ENCODE results near the gene CDK5RAP2. TPM values are rescaled to one million over a fixed set of nuclear protein-coding genes. Genes with fewer than 3 reads are reported as not detected.

Gene CDK5RAP2
- total and polyA plus RNA-seq, 10 donors: 19.5 to 93.7 (median 61.9) TPM

DNA sequence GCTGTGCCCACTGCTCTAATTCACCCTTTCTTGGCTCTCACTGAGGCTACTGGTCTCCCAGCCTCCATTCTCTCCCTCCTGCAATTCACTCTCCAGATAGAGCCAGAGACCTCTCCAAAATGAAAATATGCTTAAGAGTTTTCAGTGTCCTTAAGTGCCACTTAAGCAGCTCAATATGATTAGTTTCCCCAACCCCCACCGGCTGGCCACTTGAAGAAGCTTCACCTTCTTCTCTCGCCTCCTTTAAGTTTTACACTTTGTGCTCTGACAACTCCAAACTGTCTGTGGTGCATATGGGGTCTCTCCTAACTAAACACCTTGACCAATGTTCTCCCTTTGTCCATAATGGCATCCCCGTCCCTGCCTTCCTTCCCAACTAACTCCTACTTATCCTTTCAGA, 53.4 kb downstream of the CDK5RAP2 start:
- no peak for TF ChIP-seq POLR2AphosphoS5 (IDR thresholded peaks at IDR 0.05)
- TF ChIP-seq, protein P1, sequence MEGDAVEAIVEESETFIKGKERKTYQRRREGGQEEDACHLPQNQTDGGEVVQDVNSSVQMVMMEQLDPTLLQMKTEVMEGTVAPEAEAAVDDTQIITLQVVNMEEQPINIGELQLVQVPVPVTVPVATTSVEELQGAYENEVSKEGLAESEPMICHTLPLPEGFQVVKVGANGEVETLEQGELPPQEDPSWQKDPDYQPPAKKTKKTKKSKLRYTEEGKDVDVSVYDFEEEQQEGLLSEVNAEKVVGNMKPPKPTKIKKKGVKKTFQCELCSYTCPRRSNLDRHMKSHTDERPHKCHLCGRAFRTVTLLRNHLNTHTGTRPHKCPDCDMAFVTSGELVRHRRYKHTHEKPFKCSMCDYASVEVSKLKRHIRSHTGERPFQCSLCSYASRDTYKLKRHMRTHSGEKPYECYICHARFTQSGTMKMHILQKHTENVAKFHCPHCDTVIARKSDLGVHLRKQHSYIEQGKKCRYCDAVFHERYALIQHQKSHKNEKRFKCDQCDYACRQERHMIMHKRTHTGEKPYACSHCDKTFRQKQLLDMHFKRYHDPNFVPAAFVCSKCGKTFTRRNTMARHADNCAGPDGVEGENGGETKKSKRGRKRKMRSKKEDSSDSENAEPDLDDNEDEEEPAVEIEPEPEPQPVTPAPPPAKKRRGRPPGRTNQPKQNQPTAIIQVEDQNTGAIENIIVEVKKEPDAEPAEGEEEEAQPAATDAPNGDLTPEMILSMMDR (IDR thresholded peaks at IDR 0.05 in 8 of 11, conservative IDR thresholded peaks at IDR 0.05 in 3 of 11): no peak
- no peak for TF ChIP-seq POLR2A (IDR thresholded peaks at IDR 0.05)
- no peaks in the 10 kb centered on the region for H3K4me1 ChIP-seq
- intact Hi-C loops (cut with DNase I; ENCODE audit: low total_unique reads): no loop called here
- H3K36me3 ChIP-seq: peaks cover 4 to 98% (median 88%) of the 10 kb centered on the region in 6 donors
- no peak for DNase-seq
- no peaks in the 10 kb centered on the region for H3K9me3 ChIP-seq
- H3K4me3 ChIP-seq: no peak overlapping the region
- 90 to 98% (median 95%) methylated on average over 3 of the region's 3 CpGs for WGBS, 5 donors
- H3K27ac ChIP-seq: no peak overlapping the region
- H3K27me3 ChIP-seq (replicated peaks in 1 of 7): no peaks in the 10 kb centered on the region

DNA sequence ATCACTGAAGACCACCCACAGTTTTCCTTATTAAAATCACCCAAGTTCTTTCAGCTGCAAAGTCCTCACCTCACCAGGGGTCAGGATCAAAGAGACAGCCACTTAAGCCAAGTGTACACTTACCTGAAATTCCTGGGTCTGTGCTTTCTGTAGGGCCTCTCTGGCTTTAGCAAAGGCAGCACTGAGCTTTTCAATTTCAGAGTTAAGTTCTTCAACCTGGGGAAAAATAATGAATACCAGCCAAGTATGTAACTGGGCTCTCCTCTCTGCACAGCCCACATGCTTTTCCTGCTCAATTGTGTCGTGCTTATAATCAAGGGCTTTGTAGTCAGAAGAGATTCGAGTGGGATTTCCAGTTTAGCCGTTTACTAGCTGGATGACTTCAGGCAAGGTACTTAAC, 55.1 kb downstream of the CDK5RAP2 start:
- intact Hi-C loops (cut with DNase I; ENCODE audit: low total_unique reads): no loop called here
- Histone ChIP-seq H3K27me3 (replicated peaks in 1 of 7) (no peaks in the 10 kb centered on the region), H3K36me3 (peaks cover 4 to 97% (median 85%) of the 10 kb centered on the region in 6 donors), H3K9me3 (no peaks in the 10 kb centered on the region), H3K27ac (no peak overlapping the region), H3K4me3 (no peak overlapping the region), H3K4me1 (no peaks in the 10 kb centered on the region)
- 61 to 81% (median 68%) methylated on average over 3 of the region's 3 CpGs for WGBS, 5 donors
- TF ChIP-seq, protein P1 (IDR thresholded peaks at IDR 0.05 in 8 of 11, conservative IDR thresholded peaks at IDR 0.05 in 3 of 11): no peak
- TF ChIP-seq POLR2AphosphoS5 (IDR thresholded peaks at IDR 0.05) (no peak), POLR2A (IDR thresholded peaks at IDR 0.05) (no peak)
- DNase-seq: no peak

DNA sequence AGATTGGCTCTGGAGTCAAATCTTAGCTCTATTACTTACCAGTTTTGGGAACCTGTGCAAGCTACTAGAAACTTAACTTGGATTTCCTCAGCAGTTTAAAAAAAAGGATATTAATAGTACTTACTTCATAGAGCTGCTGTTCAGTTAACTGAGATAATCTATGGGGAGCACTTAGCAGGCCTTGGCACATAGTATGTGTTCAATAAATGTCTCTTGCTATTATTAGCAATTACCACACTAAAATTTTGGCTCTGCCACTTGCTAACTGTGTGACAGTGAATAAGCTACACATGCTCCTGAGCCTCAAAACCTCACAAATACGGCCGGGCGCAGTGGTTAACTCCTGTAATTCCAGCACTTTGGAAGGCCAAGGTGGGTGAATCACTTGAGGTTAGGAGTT, 55.9 kb downstream of the CDK5RAP2 start:
- H3K27me3 ChIP-seq (replicated peaks in 1 of 7): no peaks in the 10 kb centered on the region
- TF ChIP-seq POLR2AphosphoS5 (IDR thresholded peaks at IDR 0.05): no peak
- TF ChIP-seq, protein P1 (IDR thresholded peaks at IDR 0.05 in 8 of 11, conservative IDR thresholded peaks at IDR 0.05 in 3 of 11): no peak
- TF ChIP-seq POLR2A (IDR thresholded peaks at IDR 0.05): no peak
- 93 to 100% (median 98%) methylated on average over 3 of the region's 3 CpGs for WGBS, 5 donors
- DNase-seq: no peak
- intact Hi-C loops (cut with DNase I; ENCODE audit: low total_unique reads): no loop called here
- no peaks in the 10 kb centered on the region for H3K9me3 ChIP-seq
- H3K4me1 ChIP-seq: no peaks in the 10 kb centered on the region
- peaks cover 4 to 97% (median 79%) of the 10 kb centered on the region in 6 donors for H3K36me3 ChIP-seq
- H3K4me3 ChIP-seq: no peak overlapping the region
- H3K27ac ChIP-seq: no peak overlapping the region

DNA sequence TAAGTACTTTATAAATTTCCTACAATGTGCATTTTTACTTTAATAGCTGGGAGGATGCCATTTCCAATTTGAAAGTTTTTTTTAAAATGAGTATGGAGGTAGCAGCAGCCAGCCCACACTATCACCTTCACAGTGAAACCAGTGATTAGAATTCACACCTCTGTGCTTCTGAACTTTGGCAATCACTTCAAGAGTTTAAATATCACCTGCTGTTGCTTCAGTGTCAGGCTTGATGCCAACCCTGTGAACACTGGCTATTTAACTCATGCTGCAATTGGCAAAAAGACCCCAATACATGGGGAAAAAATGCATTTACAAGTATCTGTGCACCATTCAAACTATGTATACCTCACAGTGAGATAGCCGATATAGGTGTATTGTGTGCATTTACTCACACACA, 57.4 kb downstream of the CDK5RAP2 start:
- intact Hi-C loops (cut with DNase I; ENCODE audit: low total_unique reads): no loop called here
- Histone ChIP-seq H3K9me3 (no peaks in the 10 kb centered on the region), H3K4me3 (no peak overlapping the region), H3K4me1 (no peaks in the 10 kb centered on the region), H3K27ac (no peak overlapping the region), H3K36me3 (peaks cover 4 to 97% (median 76%) of the 10 kb centered on the region in 6 donors), H3K27me3 (replicated peaks in 1 of 7) (no peaks in the 10 kb centered on the region)
- TF ChIP-seq POLR2AphosphoS5 (IDR thresholded peaks at IDR 0.05): no peak
- TF ChIP-seq POLR2A (IDR thresholded peaks at IDR 0.05): no peak
- TF ChIP-seq, protein P1 (IDR thresholded peaks at IDR 0.05 in 8 of 11, conservative IDR thresholded peaks at IDR 0.05 in 3 of 11): no peak
- no peak for DNase-seq
- WGBS, 5 donors: 96 to 100% (median 100%) methylated on average over 1 of the region's 1 CpG

Measured in spleen (tissue), 11 donors.